ENCODE results near the gene ZNF331.

ZNF331 gene

DNA sequence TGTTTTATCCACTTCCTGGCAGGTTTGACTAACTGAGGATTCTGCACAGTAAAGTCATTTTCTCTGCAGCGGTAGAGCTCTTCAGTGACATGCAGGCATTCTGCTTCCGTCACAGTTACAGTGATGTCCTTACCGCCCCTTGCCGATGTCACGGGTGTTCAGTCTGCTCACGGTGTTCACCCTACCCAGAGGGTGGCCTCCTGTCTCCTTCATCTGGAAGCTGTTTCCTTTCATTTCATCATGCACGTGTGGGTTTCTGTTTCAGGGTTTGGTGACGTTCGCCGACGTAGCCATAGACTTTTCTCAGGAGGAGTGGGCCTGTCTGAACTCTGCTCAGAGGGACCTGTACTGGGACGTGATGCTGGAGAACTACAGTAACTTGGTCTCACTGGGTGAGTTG is 33.4 kb downstream of the ZNF331 start:
- DNase-seq (ENCODE audit: low read depth): no peak

DNA sequence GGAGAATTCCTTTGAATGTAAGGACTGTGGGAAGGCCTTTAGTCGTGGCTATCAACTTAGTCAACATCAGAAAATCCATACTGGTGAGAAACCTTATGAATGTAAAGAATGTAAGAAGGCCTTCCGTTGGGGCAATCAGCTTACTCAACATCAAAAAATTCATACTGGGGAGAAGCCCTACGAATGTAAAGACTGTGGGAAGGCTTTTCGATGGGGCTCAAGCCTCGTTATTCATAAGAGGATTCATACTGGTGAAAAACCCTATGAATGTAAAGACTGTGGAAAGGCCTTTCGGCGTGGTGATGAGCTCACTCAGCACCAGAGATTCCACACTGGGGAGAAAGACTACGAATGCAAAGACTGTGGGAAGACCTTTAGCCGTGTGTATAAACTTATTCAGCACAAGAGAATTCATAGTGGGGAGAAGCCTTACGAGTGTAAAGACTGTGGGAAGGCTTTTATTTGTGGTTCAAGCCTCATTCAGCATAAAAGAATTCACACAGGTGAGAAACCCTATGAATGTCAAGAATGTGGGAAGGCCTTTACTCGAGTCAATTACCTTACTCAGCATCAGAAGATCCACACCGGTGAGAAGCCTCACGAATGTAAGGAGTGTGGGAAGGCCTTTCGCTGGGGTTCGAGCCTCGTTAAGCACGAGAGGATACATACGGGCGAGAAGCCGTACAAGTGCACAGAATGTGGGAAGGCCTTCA is 39.2 kb downstream of the ZNF331 start:
- no peak for DNase-seq (ENCODE audit: low read depth)

DNA sequence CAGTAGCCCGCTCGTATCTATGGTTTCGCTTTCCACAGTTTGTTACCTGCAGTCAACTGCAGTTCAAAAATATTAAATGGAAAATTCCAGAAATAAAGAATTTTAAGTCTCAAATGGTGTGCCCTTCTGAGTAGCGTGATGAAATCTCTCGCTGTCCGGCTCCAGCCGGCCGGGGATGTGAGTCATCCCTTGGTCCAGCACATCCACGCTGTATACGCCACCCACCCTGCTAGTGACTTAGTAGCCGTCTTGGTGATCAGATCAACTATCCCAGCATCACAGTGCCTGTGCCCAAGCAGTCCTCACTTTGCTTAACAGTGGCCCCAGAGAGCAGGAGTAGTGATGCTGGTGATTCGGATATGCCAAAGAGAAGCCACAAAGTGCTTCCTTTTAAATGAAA is 40.0 kb downstream of the ZNF331 start:
- no peak for DNase-seq (ENCODE audit: low read depth)

DNA sequence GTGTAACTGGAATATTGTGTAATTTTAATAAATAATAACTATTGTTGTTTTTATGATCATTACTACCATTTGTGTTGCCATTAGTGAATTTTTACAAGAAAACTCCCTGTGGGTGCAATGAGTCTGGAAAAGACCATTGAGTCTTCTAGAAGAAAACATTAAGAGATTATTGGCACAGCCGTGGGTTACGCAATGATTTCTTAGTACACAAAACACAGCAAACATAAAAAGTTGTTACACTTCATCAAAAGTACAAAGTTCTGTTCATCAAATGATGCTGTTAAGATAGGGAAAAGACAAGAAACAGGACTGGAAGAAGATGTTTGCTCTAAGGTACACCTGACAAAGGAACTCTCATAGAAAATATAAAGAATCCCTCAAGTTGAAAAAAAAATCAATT is 41.6 kb downstream of the ZNF331 start:
- no peak for DNase-seq (ENCODE audit: low read depth)

DNA sequence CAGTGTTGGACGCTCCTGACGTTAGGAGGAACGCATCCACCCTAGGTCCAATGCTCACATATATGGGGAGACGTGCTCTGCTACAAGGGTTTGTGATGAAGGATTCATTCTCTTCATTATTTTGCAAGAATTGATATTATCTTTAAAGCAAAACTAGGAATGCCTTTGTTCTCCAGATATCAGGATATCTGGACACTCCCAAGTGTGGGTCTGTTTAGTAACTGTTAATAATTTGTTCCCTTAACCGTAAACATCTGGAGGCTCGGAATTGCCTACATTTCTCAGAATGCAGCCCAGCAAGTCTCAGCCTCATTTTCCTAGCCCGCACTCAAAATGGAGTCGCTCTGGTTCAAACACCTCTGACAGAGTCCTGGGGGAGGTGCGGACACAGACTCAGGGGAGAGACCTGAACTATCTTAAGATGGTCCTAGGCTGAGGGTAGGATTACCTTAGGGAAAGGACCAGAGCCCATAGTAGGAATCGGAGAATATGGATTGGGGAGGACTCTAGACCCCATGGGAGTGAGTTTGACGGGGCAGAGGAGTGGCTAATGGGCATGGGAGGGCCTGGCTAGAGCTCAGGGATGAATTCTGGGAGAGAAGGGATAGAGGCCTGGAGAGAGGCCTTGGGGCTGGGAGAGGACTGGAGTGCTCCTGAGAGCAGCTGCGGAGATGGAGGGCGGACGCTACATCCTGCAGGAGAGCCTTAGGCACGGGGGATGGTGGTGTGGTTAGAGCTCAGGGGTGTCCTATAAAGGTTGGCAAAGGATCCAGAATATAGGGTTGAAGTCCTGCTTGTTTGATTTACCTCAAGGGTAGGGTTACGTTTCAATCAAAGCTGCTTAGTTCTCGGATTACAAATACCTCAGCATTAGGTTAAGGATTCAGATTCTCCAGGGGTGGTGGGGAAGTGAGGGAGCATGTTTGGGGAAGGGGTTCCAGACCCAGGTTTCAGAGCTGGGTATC is 43.2 kb downstream of the ZNF331 start:
- no peak for DNase-seq (ENCODE audit: low read depth)

DNA sequence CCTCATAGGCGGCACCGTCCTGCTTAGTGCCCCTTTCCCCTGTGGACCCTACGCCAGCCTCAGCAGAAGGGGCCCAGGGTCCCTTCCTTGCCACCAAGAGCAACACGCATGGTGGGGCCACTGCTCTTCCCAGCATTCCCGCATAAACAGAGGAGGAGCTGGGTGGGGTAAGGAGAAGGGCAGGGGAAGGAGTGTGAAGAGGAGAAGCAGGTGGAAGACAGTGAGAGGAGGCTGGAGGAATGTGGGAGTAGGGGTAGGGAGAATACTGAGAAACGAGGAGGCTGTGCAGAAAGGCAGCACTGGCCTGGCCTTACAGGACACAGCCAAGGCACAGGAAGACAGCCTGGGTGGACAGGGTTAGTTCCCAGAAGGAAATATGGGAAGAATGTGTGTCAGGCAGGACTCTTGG is 43.9 kb downstream of the ZNF331 start:
- no peak for DNase-seq (ENCODE audit: low read depth)

DNA sequence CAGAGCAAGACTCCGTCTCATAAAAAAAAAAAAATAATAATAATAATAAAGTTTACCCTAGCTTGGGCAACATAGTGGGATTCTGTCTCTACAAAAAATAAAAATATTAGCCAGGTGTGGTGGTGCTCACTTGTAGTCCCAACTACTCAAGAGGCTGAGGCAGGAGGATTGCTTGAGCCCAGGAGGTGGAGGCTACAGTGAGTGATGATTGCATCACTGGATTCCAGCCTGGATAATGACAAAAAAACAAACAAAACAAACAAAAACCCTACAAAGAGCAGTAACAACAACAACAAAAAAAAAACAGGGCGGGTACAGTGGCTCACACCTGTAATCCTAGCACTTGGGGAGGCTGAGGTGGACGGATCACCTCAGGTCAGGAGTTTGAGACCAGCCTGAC is 45.2 kb downstream of the ZNF331 start:
- DNase-seq (ENCODE audit: low read depth): no peak

DNA sequence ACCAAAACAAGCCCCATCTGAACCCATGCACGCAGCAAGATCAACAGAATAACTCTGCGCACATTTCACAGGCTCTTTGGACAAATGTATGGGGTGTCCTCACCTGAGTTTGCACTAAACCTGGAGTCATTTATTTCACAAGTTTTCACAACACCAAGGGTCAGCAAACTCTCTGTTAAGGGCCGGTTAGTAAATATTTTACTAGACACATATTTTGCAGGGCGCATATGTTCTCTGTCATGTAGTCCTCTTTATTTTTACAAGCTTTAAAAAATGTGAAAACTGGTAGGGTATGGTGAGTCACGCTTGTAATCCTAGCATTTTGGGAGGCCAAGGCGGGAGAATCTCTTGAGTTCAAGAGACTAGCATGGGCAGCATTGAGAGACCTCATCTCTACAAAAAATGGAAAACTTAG is 48.3 kb downstream of the ZNF331 start:
- DNase-seq (ENCODE audit: low read depth): no peak

DNA sequence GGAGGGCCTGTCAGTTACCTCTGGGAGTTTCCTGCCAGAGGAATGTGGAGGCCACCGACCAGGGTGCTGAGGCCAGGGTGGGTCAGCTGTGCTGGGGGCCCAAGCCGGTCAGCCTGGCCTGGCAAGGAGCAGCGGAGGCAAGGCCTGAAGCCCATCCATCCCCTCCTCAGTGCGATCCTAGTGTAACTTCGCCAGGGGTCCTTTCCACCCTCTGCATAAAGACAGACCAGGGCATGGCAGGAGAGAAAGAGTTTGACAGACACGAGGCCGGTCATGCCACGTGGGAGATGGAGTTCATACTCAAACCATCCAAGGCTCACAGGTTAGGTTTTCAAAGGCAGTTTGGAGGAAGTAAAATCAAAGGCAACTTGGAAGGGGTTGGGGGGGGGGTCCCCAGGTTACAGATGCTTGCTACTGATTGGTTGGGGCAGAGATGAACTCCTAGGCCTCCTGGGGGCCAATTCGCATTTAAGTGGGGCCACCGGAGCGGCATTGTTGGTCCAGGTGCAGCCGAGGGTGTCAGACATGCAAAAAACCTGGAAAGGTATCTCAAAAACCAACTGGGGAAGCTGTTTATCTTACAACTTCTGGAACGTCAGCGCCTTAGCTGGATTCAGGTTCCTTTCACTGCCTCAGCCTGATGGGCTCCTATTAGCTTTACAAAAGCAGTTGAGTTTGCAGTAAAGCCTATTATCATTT is 57.0 kb downstream of the ZNF331 start:
- no peak for DNase-seq (ENCODE audit: low read depth)

DNA sequence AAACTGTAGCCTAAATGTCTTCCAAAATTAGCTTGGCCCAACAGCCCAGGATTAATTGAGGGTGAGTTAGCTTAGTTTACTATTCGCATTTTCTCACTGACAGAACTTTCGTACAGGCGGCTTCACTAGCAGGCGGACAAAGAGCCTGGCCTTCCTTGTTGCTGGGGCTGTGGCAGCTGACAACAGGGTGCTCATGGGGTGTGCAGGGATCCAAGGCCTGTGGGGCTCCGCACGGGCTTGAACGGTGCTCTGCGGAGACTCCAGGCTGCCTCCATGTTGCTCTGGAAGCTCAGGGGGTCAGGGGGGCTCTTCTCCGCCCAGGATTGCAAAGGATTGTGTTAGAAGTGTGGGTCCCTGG is 57.5 kb downstream of the ZNF331 start:
- no peak for DNase-seq (ENCODE audit: low read depth)

DNA sequence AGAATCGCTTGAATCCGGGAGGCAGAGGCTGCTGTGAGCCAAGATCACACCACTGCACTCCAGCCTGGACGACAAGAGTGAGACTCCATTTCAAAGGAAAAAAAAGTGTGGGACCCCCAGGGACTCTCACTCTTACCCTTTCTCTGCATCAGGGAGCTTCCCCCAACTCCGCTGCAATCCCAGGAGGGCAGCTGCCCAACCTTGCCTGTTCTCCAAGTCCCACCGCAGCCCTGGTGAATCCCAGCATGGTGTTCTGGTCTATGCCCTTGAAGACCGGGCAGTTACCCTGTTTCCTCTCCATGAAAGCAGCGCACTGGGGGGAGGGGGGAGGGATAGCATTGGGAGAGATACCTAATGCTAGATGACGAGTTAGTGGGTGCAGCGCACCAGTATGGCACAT is 58.1 kb downstream of the ZNF331 start:
- no peak for DNase-seq (ENCODE audit: low read depth)

DNA sequence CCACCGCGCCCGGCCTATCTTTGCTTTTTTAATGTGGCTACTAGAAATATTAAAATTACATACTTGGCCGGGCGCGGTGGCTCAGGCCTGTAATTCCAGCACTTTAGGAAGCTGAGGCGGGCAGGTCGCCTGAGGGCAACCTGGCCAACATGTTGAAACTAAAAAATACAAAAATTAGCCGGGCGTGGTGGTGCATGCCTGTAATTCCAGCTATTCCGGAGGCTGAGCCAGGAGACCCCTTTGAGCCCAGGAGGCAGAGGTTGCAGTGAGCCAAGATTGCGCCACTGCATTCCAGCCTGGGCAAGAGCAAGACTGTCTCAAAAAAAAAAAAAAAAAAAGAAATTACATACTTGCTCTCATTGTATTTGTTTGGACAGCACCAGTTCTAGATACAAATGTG is 59.1 kb downstream of the ZNF331 start:
- no peak for DNase-seq (ENCODE audit: low read depth)

DNA sequence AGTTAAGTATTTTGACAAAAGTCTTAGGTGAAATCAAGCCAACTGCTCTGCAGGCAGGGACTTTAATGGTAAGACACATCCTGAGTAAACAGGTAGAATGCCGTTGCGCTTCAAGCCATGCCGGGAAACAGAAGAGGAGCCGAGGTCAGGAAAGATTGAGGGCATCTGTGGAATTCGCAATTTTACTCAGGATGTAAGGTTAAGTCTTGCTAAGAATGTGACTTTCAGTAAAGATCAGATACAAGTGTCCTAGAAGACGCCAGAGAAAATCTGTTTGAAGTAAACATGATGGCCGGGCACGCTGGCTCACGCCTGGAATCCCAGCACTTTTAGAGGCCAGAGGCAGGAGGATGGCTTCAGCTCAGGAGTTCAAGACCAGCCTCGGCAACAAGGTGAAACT is 60.4 kb downstream of the ZNF331 start:
- DNase-seq (ENCODE audit: low read depth): no peak

DNA sequence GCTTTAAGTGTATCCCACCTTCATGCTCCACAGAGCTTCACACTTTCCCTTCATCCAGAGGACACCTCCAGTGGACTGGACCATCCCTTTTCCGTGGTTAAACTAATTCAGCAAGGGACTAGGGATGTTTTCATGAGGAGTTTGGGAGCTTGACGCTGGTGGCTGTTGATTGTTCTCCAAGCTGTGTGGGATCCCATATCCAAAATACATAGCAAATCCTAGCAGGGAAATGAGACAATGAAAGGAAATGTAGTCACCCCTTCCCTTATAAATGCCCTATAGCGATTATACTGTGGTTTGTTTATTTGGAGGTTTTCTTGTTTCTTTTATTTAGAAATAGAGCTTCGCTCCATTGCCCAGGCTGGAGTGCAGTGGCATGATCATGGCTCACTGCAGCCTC is 62.3 kb downstream of the ZNF331 start:
- no peak for DNase-seq (ENCODE audit: low read depth)

DNA sequence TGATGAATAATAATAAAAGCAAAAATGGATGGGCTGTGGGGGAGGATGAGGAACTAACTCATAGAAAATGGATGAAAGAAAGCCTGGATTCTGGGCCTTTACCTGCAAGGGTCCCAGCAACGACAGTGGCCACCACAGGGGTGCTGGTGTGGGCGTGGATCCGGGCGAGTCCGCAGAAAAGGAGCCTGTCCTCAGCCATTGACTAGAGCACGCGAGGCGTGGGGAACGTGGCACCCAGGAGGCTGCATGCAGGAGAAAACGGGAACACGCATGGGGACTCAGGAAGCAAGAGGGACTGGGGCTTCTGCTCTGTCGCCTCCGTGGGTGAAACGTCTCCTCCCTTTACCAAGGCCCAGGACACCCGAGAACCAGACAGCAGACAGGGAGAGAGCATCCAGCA is 68.1 kb downstream of the ZNF331 start:
- DNase-seq (ENCODE audit: low read depth): no peak

DNA sequence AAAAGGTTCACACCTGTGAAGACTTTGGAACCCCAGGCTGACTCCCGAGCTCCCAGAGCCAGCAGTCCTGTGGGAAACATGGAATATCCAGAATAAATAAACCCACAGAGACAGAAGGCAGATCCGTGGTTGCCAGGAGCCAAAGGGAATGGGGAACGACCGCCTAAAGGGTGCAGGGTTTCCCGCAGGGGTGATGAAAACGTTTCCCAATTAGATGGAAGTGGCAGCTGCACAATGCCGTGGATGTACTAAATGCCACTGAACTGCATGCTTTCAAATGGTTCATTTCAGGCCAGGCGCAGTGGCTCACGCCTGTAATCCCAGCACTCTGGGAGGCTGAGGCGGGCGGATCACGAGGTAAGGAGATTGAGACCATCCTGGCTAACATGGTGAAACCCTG is 70.4 kb downstream of the ZNF331 start:
- DNase-seq (ENCODE audit: low read depth): no peak

DNA sequence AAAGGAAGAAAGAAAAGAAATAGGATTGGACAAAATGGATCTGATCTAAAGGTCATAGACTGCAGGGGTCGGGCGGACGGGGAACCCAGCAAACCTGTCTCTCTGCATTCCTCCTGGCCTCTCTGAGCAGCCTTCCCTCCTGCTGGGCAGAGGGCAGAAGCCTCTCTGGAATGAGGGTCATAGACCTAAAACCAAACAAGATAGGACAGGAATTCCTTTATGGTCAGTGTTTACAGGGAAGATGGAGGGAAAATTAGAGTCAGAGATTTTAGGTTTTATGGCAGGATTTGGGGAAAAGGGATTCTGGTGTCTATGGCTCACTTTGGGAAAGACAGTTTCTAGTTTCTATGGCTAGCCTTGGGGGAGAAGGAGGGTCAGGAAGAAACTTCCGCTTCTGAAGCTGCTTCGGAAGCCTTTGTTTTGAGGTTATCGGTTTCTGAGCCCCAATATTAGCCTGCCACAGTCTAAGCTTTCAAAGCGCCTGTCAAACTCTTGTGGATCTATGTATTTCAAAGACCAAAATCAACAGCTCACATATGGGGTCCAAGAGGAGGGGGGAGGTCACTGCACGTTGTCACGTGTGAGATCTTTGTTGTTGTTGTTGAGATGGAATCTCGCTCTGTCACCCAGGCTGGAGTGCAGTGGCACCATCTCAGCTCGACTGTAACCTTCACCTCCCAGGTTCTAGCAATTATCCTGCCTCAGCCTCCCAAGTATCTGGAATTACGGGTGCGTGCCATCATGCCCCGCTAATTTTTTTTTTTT is 75.0 kb downstream of the ZNF331 start:
- DNase-seq (ENCODE audit: low read depth): no peak

DNA sequence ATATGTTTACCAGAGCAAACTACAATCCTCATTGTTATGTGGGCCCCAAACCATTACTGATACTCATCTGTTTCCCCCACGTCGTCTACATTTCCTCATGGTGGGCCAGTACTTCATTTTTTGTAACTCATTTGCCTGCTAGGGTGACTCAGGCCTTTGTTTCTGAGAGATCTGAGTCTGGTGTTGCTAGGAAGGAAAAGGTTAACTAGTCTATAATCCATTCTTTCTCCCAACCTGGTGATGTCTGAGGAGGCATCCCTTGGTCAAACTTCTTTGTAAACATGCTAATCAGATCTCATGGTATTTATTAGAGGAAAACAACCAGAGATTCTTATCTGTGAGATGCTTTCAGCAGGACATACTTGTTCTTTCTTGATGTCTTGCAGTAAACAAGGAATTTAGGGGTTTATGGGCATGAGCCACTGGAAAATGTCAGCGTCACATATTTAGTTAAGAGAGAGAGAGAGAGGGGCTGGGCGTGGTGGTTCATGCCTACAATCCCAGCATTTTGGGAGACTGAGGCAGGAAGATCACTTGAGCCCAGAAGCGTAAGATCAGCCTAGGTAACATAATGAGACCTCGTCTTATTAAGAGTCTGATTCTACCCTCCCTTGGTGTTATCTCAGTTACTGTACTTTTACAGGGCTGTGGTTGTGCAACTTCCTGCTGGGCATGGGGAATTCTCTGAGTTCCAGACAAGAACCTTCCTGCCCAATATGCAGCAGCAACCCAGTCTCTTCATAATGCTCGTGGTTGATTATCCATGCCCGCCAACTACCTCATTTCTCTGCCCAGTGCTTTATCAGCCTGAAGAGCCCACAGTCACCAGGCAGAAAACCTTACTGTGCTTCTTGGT is 84.2 kb downstream of the ZNF331 start:
- DNase-seq (ENCODE audit: low read depth): no peak

DNA sequence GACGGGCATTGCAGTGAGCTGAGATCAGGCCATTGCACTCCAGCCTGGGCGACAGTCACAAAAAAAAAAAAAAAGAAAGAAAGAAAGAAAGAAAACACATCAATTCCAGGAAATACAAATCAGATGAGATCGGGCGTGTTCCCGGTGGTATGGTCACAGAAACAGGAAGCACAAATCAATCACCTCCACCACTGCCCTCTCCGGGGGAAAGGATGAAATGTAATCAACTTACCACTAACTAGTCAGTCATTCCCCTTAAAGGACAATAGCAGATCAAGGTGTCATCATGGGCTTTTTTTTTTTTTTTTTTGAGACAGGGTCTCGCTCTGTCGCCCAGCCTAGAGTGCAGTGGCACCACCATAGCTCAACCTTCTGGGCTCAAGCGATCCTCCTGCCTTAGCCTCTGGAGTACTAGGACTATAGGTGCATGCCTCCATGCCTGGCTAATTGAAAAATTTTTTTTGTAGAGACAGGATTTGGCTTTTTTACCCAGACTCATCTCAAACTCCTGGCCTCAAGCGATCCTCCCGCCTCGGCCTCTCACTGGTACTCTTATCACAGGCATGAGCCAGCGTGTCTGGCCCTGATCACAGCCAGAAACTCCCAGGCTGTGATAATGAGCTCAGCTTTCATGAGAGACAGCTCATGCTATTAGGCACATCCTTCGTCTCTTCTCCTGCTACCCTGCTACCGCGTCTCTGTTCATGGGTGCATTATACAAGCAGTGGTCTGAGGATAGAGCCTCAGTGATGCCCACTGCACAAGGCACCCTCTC is 87.0 kb downstream of the ZNF331 start:
- no peak for DNase-seq (ENCODE audit: low read depth)

DNA sequence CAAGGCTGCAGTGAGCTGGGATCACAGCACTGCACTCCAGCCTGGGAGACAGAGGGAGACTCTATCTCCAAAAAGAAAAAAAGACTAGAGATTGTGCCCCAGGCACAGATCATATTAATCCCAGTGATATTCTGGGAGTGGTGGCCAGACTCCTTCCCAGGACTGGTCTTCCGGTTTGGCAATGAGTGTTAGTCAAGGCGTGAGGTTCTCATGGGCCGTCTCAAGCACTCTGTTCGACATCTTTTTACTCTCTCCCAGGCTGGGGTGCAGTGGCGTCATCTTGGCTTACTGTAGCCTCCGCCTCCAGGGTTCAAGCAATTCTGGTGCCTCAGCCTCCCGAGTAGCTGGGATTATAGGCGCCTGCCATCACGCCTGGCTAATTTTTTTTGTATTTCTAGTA is 88.5 kb downstream of the ZNF331 start:
- DNase-seq (ENCODE audit: low read depth): no peak
